HG02981 (cell line): ENCODE data around the gene MESP1.
"Not testable (repeated sequence)": the region's sequence is repeated elsewhere in the genome, so short reads cannot be mapped to it uniquely, and the experiment has no call there.

ENCODE experiments used
- ATAC-seq: cut with Tn5 transposase; IDR thresholded peaks from one replicate; pipeline ENCODE4 v1.9.1; 2021; ENCODE audit warnings: mild to moderate bottlenecking, moderate library complexity; ENCODE audit not compliant: unreplicated experiment

MESP1 gene

GRCh38 chr15:89750560-89751542, at the start of gene MESP1:
Gene MESP1, minus strand, starts transcription at chr15:89751249. Its CDS starts 18 bp downstream, at chr15:89751231.
- ATAC-seq = peak; percentile 95

- ATAC-seq = no peak
These were observed 49.0 kb upstream of the MESP1 start for GRCh38 chr15:89799918-89800498.

- no peak for ATAC-seq
These were observed 48.2 kb upstream of the MESP1 start for GRCh38 chr15:89799011-89799911.

GRCh38 chr15:89797678-89798201, 46.7 kb upstream of the MESP1 start:
- ATAC-seq = no peak

GRCh38 chr15:89795996-89796395, 44.9 kb upstream of the MESP1 start:
- no peak for ATAC-seq

GRCh38 chr15:89794627-89795241, 43.7 kb upstream of the MESP1 start:
- no peak for ATAC-seq

GRCh38 chr15:89792106-89792805, 41.2 kb upstream of the MESP1 start:
- no peak for ATAC-seq

GRCh38 chr15:89790661-89791060, 39.6 kb upstream of the MESP1 start:
- no peak for ATAC-seq

GRCh38 chr15:89790206-89790605, 39.2 kb upstream of the MESP1 start:
- no peak for ATAC-seq

GRCh38 chr15:89788585-89788984, 37.5 kb upstream of the MESP1 start:
- ATAC-seq = not testable (repeated sequence)

GRCh38 chr15:89787944-89788343, 36.9 kb upstream of the MESP1 start:
- ATAC-seq = no peak

GRCh38 chr15:89785774-89786140, 34.7 kb upstream of the MESP1 start:
- no peak for ATAC-seq

- ATAC-seq = no peak
These were observed 34.2 kb upstream of the MESP1 start for GRCh38 chr15:89785064-89785773.

- no peak for ATAC-seq
These were observed 33.6 kb upstream of the MESP1 start for GRCh38 chr15:89784686-89784960.

- no peak for ATAC-seq
These were observed 33.0 kb upstream of the MESP1 start for GRCh38 chr15:89783861-89784685.

GRCh38 chr15:89783111-89783860, 32.2 kb upstream of the MESP1 start:
- no peak for ATAC-seq

- not testable (repeated sequence) for ATAC-seq
These were observed 31.5 kb upstream of the MESP1 start for GRCh38 chr15:89782619-89782950.
